HG03039 (cell line): ENCODE data around the gene FAN1.
"Not testable (repeated sequence)": the region's sequence is repeated elsewhere in the genome, so short reads cannot be mapped to it uniquely, and the experiment has no call there.

Experiments used
- ATAC-seq: cut with Tn5 transposase; IDR thresholded peaks from one replicate; pipeline ENCODE4 v1.9.1; 2021; ENCODE audit warnings: mild to moderate bottlenecking, moderate library complexity; ENCODE audit not compliant: unreplicated experiment

FAN1 gene

GRCh38 chr15:30903497-30904187 is at the start of gene FAN1:
FAN1 (plus strand) TSS chr15:30903915; CDS start chr15:30904664, 749 bp downstream.
- ATAC-seq, result peak; percentile 88

DNA sequence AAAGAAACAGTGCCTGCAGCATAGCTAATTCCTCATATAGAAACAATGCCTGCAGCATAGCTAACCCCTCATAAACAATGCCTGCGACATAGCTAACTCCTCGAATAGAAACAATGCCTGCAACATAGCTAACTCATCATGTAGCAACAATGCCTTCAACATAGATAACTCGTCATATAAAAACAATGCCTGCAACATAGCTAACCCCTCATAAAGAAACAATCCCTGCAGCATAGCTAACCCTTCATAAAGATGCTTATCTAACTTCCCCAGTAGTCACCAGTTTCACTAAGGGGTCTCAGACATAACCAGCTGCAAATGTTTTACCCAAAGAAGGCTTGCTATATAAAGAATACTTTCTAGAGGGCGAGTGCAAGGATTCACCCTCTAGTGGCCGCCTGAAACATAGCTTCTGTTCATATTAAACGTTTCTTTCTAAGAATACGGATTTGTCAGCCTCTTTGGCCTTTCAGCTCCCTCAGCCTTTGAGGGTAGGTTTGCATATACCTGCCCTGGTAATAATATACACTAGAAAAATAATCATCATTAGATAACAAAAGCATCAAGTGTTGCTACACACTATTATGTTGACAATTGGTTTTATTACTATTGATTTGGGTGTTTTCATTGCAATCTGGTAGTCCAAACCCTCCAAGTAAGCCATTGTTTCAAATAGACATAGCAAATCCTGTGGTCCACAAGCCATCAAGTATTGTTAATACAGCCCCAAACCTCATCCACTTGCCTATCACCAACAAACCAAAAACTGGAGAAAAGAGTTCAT is 44.4 kb upstream of the FAN1 start:
- ATAC-seq, result no peak

DNA sequence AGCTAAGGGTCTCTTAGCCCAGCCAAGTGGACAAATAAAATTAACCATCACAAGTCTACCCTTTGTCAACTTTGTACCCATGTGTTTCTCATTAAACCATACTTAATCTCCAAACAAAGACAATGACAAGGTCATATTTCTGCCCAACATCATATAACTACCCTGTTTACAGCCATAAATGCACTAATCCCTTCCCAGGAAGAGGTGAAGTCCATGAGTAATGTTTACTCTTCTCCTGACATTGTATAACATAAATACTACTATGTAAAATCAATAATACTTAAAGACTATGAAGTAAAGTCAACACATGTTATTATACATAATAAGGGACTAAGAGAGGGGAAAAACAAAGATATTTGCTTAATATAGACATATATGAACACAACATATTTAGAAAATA is 38.5 kb upstream of the FAN1 start:
- ATAC-seq, result no peak

- ATAC-seq, result no peak
Observed at GRCh38 chr15:30870681-30871080, 33.0 kb upstream of the FAN1 start.

DNA sequence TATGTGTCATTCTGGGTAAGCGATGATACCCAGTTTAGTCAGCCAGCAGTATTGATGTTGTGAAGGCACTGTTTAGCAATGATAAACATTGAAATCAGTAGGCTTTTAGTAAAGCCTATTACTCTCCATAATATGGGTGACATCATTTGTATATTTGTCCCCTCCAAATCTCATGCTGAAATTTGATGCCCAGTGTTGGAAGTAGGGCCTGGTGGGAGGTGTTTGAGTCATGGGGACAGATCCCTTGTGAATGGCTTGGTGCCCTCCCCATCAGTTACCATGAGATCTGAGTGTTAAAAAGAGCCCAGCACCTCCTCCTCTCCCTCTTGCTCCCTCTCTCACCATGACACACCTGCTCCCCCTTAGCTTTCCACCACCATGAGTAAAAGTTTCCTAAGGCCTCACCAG is 31.4 kb upstream of the FAN1 start:
- ATAC-seq, result no peak

DNA sequence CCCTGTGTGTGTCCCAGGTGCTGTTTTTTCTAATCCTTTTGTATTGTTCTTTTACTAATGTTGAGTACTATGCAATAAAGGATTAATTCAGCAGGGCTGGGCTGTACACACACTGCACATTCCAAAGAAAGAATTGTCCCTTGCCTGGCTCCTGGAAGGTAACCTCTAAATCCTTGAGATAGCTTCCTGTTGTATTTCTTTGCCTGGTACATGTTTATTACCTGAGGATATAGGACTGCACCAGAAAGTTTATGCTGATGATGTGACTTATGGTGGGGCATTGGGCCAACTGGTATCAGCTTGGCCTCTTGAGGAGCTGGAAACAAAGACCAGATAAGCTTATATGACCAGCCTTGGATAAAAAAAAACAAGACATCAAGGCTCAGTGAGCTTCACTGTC is 26.6 kb upstream of the FAN1 start:
- ATAC-seq, result no peak

GRCh38 chr15:30878515-30878914 is 25.2 kb upstream of the FAN1 start:
- no peak for ATAC-seq

- ATAC-seq, result no peak
Observed at GRCh38 chr15:30882849-30883433, 20.8 kb upstream of the FAN1 start.

GRCh38 chr15:30883666-30884065 is 20.0 kb upstream of the FAN1 start:
- ATAC-seq, result not testable (repeated sequence)

GRCh38 chr15:30885814-30886213 is 17.9 kb upstream of the FAN1 start:
- no peak for ATAC-seq

- ATAC-seq, result no peak
Observed at GRCh38 chr15:30889196-30889595, 14.5 kb upstream of the FAN1 start.

GRCh38 chr15:30895461-30896210 is 8.1 kb upstream of the FAN1 start:
- ATAC-seq, result no peak

DNA sequence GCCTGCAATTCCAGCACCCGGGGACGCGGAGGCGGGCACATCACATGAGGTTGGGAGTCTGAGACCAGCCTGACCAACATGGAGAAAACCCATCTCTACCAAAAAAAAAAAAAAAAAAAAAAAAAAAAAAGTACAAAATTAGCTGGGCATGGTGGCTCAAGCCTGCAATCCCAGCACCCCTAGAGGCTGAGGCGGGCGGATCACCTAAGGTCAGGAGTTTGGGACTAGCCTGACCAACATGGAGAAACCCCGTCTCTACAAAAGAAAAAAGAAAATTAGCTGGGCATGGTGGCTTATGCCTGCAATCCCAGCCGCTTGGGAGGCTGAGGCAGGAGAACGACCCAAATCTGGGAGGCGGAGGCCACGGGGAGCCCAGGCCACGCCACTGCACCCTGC is 7.5 kb upstream of the FAN1 start:
- no peak for ATAC-seq

DNA sequence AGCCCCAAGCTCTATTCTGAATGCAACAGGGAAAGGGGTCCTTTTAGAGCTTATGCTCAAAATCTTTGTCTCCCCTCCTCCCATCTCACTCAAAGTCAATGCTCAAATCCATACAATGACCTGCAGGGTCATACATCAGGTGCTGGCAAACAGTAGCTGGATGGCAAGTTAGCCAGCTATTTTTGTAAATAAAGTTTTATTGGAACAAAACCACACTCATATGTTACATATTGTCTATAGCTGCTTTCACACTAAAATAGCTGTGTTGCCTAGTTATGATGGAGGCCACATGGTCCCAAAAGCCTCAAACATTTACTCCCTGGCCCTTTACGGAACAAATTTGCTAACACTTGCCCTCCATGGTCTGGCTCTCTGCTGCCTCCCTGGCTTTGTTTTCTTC is 1.8 kb upstream of the FAN1 start:
- no peak for ATAC-seq

DNA sequence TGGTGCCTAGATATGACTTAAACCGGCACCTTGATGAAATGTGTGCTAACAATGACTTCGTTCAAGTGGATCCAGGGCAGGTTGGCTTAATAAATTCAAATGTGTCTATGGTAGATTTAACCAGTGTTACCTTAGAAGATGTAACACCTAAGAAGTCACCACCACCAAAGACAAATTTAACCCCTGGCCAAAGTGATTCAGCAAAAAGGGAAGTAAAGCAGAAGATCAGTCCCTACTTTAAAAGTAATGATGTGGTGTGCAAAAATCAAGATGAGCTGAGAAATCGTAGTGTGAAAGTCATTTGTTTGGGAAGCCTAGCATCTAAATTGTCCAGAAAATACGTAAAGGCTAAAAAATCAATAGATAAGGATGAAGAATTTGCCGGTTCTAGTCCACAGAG is 1.1 kb downstream of the FAN1 start:
- ATAC-seq, result no peak

- no peak for ATAC-seq
Observed at GRCh38 chr15:30905821-30906220, 2.1 kb downstream of the FAN1 start.

GRCh38 chr15:30906366-30906765 is 2.7 kb downstream of the FAN1 start:
- ATAC-seq, result no peak

DNA sequence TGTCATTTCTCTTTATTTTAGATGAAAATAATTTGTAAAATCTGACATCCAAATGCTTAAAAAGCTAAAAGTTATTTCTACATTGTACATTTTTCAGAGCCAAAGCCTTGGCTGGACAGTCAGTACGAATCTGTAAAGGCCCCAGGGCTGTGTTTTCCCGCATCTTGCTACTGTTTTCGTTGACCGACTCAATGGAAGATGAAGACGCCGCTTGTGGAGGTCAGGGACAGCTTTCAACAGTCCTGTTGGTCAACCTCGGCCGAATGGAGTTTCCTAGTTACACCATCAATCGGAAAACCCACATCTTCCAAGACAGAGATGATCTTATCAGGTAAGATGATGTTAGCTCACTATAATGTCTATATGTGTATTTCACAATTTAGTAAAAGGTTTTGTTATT is 10.0 kb downstream of the FAN1 start:
- no peak for ATAC-seq

- no peak for ATAC-seq
Observed at GRCh38 chr15:30917013-30917412, 13.3 kb downstream of the FAN1 start.

DNA sequence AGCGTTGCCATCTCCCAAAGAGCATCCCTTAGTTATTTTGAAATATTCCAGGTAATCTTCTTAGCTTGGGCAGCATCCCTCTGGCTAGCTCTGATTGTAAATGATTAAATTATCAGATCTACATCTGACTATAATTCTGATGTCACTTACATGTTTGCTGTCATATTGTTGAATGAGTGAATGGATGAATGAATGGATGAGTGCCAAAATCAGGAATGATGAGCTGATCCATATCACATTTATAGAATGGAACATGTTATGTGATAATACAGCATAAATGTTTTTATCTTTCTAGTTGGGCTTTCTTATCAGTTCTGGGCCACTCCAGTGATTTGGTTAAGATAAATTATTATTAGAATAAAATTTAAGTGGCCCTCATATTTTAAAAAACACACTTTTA is 14.0 kb downstream of the FAN1 start:
- no peak for ATAC-seq

- ATAC-seq, result no peak
Observed at GRCh38 chr15:30918366-30918765, 14.7 kb downstream of the FAN1 start.
